SJSA1 (cell line): ENCODE results near the gene ZNF568. TPM values are rescaled to one million over a fixed set of nuclear protein-coding genes. Genes with fewer than 3 reads are reported as not detected.

Experiments used
- DNase-seq, 2 experiments: peaks; one replicate each; pipeline ENCODE4 v3.0.0-alpha.2; 2015 to 2020; ENCODE audit warnings: low spot score in 2 of 2, low read depth in 1 of 2
- H3K27ac ChIP-seq: fragments of 250-450 bp; sonication (Bioruptor Pico); 2 replicates; pipeline ENCODE4 v1.5.1; 2020; ENCODE audit warnings: mild to moderate bottlenecking, moderate library complexity
- H3K27me3 ChIP-seq: fragments of 250-450 bp; sonication (Bioruptor Pico); replicated peaks from 2 replicates; pipeline ENCODE4 v1.5.1; 2020; ENCODE audit warnings: mild to moderate bottlenecking, moderate library complexity
- H3K36me3 ChIP-seq: fragments of 250-450 bp; sonication (Bioruptor Pico); 2 replicates; pipeline ENCODE4 v1.5.1; 2020; ENCODE audit warnings: mild to moderate bottlenecking
- H3K4me1 ChIP-seq: fragments of 250-450 bp; sonication (Bioruptor Pico); replicated peaks from 2 replicates; pipeline ENCODE4 v1.6.1; 2021; ENCODE audit warnings: mild to moderate bottlenecking
- H3K4me3 ChIP-seq: fragments of 250-450 bp; sonication (Bioruptor Pico); 2 replicates; pipeline ENCODE4 v1.5.1; 2020; ENCODE audit warnings: mild to moderate bottlenecking
- H3K9me3 ChIP-seq: fragments of 250-450 bp; sonication (Bioruptor Pico); replicated peaks from 2 replicates; pipeline ENCODE4 v1.5.1; 2020; ENCODE audit warnings: mild to moderate bottlenecking
- total RNA-seq: library from RNA; depleted of rRNA; stranded (reverse); fragments of >200 nt; shearing (Covaris generic); gene quantifications from 2 replicates; pipeline ENCODE4 v1.2.3, GENCODE V29; 2014

The ZNF568 gene
- total RNA-seq, 1 experiment from 2014 or later: 0.47 TPM

DNA sequence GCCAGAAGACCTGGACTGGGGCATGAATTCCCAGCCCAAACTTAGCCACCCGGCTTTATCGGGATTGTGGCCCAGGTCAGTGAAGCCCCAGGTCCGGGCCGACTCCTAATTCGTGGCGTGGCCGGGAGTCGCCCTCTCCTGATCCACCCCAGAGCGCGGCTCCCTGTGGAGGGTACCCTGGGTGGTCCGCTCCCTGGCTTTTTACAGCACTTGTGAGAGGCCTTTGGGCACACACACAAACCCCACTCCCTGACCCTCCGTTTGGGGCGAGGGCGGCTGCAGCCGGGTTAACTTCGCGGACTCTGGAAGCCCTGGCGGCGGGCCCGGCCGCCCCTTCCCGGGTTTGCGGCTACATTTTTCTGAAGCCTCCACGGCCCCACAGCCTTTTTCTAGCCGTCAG is 56.4 kb downstream of the ZNF568 start:
- Histone ChIP-seq H3K9me3 (peaks cover 10% of the 10 kb centered on the region; the same call in 1 of the 2 replicates), H3K4me3 (no peak overlapping the region), H3K27ac (no peak overlapping the region), H3K27me3 (no peaks in the 10 kb centered on the region), H3K36me3 (no peaks in the 10 kb centered on the region), H3K4me1 (no peaks in the 10 kb centered on the region)
- DNase-seq: no peak

DNA sequence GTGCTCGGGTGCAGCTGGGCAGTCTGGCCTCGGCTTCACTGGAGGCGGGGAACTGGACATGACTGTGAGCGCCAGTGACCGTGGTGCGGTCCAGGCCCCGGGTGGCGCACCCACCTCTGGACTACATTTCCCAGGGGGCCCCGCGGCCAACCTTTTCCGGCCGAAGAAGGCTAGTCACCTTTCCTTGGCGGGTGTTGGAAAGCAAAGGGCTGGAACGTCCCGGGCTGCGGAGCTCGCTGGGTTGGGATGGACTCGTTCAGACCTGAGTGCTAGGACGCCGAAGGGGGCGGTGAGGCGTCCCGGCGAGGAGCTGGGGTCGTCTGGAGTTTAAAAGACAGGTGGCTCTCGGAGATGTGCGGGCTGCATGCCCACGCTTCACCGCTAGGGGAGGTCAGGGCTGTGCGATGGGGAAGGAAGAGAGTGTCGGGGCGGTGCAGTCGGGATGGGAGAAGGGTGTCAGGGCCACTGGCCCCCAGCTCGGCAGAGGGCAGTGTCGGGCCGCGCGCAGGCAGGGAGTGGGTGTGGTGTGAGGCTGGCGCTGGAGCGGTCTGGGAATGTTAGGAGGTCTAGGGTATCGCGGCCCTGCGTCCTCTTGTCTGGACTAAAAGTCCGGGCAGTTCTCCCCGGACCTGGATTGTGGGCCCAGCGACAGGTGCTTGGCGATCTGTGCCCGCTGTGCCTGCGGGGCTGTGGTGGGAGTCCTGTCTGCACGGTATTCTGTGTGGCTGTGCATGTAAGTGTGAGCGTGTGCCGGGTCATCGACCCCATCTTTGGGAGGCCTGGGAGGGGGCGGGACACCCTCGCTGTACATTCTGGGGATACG is 57.1 kb downstream of the ZNF568 start:
- Histone ChIP-seq H3K27me3 (no peaks in the 10 kb centered on the region), H3K4me3 (no peak overlapping the region), H3K27ac (no peak overlapping the region), H3K36me3 (no peaks in the 10 kb centered on the region), H3K4me1 (no peaks in the 10 kb centered on the region), H3K9me3 (peaks cover 8% of the 10 kb centered on the region; the same call in 1 of the 2 replicates)
- DNase-seq: no peak

DNA sequence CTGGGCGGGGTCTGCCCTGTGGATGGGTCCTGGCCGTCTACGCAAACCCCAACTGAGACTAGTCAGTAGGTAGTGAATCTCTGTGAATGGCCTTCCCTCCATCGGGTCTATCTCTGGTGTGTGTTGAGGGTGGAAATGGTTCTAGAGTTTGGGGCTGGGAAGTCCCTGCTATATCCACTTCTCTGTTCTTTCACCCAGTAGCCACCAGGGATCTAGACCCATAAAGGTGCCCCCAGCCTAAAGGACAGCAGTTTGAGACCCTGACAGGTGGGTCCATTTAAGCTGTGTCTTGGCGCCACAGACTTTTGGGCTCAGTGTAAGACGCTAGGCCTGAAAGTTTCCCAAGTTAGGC is 57.7 kb downstream of the ZNF568 start:
- DNase-seq: no peak
- no peak overlapping the region for H3K27ac ChIP-seq
- H3K36me3 ChIP-seq: no peaks in the 10 kb centered on the region
- H3K4me1 ChIP-seq: no peaks in the 10 kb centered on the region
- H3K27me3 ChIP-seq: no peaks in the 10 kb centered on the region
- H3K4me3 ChIP-seq: no peak overlapping the region
- H3K9me3 ChIP-seq: peaks cover 8% of the 10 kb centered on the region; the same call in 1 of the 2 replicates

DNA sequence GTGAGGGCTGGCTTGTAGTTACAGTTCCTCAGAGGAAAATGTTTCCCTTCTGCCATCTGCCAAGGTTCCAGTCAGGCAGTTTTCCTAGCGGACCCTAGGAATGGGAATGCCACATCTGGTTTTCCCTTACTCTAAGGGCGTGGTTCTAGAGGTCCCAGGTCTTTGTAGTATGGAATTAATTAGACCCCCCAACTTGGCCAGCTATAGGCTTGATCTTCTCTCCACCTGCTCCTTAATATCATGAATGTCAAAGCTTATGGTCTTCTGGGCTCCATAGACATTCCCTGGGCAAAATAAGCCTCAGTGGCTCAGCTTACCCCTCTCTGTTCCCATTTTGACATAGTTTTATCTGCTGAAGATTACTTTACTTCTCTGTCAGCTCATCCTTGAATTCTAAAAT is 70.0 kb downstream of the ZNF568 start:
- Histone ChIP-seq H3K27me3 (no peaks in the 10 kb centered on the region), H3K4me1 (no peaks in the 10 kb centered on the region), H3K27ac (no peak overlapping the region), H3K36me3 (no peaks in the 10 kb centered on the region), H3K9me3 (peaks cover 13% of the 10 kb centered on the region; the same call in 1 of the 2 replicates), H3K4me3 (no peak overlapping the region)
- no peak for DNase-seq

DNA sequence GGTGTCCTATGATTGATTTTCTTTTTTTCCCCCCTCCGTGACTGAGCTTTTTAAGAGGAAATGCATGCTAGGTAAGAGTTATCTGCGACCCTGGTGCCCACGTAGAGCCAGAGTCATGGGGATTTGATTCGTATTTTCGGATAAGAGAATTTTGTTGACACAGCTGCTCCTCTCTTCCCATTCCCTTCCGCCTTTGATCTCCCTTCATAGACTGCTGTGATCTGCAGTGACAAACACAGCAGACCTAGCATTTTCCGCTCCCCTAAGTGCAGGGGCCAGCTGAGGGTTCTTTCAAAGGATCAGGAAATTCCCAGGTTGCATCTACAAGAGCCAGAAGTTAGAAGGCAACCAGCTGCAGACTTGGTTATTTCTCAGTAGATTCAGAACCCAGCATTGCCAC is 70.5 kb downstream of the ZNF568 start:
- Histone ChIP-seq H3K27me3 (no peaks in the 10 kb centered on the region), H3K36me3 (no peaks in the 10 kb centered on the region), H3K4me1 (no peaks in the 10 kb centered on the region), H3K27ac (no peak overlapping the region), H3K4me3 (no peak overlapping the region), H3K9me3 (peaks cover 13% of the 10 kb centered on the region; the same call in 1 of the 2 replicates)
- DNase-seq: no peak

DNA sequence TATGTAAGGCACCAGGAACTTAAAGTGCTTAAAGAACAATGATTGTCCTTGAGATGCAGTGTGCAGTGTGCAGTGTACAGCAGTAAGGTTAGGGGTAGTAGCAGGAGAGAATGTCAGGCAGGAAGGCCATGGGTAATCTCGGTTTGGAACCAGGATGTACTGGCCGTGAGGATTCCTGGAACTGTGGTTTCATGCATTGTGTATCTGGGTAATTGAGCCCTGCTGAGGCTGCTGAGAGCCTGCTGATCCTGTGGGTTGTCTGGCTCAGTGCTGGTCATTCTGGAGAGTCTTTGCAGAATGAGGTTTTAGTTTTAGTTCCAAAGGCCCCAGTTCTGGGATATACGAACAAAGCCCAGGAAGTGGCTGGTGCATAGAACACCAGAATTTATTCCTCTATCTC is 71.0 kb downstream of the ZNF568 start:
- H3K4me1 ChIP-seq: no peaks in the 10 kb centered on the region
- no peak for DNase-seq
- peaks cover 13% of the 10 kb centered on the region; the same call in 1 of the 2 replicates for H3K9me3 ChIP-seq
- no peaks in the 10 kb centered on the region for H3K36me3 ChIP-seq
- no peaks in the 10 kb centered on the region for H3K27me3 ChIP-seq
- H3K4me3 ChIP-seq: no peak overlapping the region
- H3K27ac ChIP-seq: no peak overlapping the region

DNA sequence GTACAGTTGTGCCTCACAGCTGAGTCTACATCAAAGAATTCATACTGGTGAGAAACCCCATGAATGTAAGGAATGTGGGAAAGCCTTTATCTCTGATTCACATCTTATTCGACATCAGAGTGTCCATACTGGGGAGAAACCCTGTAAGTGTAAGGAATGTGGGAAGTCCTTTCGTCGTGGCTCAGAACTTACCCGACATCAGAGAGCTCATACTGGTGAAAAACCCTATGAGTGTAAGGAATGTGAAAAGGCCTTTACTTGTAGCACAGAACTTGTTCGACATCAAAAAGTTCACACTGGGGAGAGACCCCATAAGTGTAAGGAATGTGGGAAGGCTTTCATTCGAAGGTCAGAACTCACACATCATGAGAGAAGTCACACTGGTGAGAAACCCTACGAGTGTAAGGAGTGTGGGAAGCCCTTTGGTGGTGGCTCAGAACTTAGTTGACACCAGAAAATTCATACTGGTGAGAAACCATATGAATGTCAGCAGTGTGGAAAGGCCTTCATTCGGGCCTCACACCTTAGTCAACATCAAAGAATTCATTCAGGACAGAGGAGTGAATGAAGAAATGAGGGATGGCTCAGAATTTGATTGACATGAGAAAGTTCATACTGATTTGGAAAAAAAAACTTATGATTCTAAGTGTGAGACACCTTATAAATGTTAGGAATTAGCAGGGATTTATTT is 81.2 kb downstream of the ZNF568 start:
- H3K4me1 ChIP-seq: no peaks in the 10 kb centered on the region
- H3K4me3 ChIP-seq: no peak overlapping the region
- DNase-seq: no peak
- no peak overlapping the region for H3K27ac ChIP-seq
- H3K36me3 ChIP-seq: no peaks in the 10 kb centered on the region
- peaks cover 8% of the 10 kb centered on the region for H3K9me3 ChIP-seq
- H3K27me3 ChIP-seq: no peaks in the 10 kb centered on the region

DNA sequence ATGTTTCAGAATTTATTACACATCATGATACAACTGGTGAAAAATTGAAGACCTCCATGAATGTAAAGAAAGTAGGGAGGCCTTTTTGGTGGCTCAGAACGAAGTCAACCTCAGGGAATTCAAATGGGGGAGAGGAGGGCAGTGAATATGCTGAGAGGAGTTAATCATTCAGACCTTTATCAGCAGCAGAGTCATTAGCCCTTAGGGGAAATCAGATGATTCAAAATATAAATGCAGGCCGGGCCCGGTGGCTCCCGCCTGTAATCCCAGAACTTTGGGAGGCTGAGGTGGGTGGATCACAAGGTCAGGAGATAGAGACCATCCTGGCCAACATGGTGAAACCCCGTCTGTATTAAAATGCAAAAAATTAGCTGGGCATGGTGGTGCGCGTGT is 81.7 kb downstream of the ZNF568 start:
- H3K27ac ChIP-seq: no peak overlapping the region
- no peaks in the 10 kb centered on the region for H3K4me1 ChIP-seq
- no peaks in the 10 kb centered on the region for H3K36me3 ChIP-seq
- H3K4me3 ChIP-seq: no peak overlapping the region
- H3K9me3 ChIP-seq: peaks cover 4% of the 10 kb centered on the region
- H3K27me3 ChIP-seq: no peaks in the 10 kb centered on the region
- no peak for DNase-seq

DNA sequence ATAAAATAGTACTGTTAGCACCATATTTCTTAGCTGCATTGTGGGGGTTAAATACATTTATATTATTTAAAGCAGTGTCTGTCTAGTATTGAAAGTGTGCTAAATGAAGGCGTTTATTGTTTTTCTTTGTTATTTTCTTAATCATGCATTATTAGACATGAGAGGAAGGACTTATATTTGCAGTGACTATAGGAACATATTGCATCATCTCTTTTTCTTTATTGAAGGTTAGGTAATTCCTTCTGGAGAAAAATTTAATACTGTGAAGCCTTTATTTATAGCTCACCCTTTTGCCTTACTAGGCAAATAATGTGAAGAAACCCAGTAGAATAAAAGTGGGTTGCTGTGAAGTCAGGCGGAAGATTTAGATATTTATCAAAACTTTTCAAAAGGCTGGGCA is 83.2 kb downstream of the ZNF568 start:
- no peaks in the 10 kb centered on the region for H3K4me1 ChIP-seq
- H3K4me3 ChIP-seq: no peak overlapping the region
- no peaks in the 10 kb centered on the region for H3K27me3 ChIP-seq
- DNase-seq: no peak
- H3K36me3 ChIP-seq: no peaks in the 10 kb centered on the region
- peaks cover 6% of the 10 kb centered on the region for H3K9me3 ChIP-seq
- no peak overlapping the region for H3K27ac ChIP-seq

DNA sequence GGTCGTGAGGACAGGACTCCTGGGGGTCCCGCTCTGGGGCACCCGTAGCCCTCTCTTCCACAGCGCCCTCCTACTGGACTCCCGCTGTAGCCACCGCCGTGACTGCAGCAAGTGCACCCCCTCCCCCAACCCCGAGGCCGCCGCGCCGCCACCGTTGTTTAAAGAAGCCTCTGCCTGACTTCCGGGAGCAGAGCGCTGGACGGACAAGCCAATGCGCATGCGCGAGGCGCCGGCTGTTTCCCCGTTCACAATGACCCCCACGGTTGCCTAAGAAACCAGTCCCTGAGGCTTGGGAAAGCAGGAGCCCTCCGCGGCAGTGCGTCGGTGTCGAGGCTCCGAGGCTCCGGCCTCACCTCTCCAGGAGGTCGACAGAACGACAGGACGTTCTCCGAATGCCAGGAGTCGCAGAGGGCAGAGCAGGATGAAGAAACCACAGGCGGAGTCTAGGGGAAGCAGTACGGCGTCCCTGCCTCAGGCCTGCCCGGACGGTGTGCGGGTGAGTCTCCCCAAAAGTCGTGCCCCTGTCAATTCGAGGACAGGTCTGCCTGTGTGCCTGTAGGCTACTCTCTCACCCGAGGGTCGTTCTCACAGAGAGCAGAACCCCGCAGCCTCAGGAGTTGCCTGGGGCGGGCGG is 91.6 kb downstream of the ZNF568 start:
- Histone ChIP-seq H3K27ac (no peak overlapping the region), H3K4me3 (no peak overlapping the region), H3K27me3 (no peaks in the 10 kb centered on the region), H3K4me1 (no peaks in the 10 kb centered on the region), H3K36me3 (no peaks in the 10 kb centered on the region), H3K9me3 (peaks cover 16% of the 10 kb centered on the region; the same call in 1 of the 2 replicates)
- no peak for DNase-seq

DNA sequence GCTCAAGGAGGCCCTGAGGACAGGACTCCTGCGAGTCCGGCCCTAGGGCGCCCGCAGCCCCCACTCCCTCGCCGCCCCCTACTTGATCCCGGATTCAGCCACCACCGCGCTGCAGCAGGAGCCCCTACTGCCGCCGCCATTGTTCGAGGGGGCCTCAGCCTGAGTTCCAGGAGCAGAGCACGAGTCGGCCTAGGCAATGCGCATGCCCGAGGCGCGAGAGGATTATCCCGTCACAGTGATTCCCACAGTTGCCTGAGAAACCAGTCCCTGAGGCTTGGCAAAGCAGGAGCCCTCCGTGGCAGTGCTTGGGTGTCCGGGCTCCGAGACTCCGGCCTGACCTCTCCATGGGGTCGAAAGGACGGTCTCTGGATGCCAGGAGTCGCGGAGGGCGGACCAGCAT is 93.7 kb downstream of the ZNF568 start:
- Histone ChIP-seq H3K4me1 (no peaks in the 10 kb centered on the region), H3K9me3 (peaks cover 25% of the 10 kb centered on the region)
- DNase-seq: no peak

DNA sequence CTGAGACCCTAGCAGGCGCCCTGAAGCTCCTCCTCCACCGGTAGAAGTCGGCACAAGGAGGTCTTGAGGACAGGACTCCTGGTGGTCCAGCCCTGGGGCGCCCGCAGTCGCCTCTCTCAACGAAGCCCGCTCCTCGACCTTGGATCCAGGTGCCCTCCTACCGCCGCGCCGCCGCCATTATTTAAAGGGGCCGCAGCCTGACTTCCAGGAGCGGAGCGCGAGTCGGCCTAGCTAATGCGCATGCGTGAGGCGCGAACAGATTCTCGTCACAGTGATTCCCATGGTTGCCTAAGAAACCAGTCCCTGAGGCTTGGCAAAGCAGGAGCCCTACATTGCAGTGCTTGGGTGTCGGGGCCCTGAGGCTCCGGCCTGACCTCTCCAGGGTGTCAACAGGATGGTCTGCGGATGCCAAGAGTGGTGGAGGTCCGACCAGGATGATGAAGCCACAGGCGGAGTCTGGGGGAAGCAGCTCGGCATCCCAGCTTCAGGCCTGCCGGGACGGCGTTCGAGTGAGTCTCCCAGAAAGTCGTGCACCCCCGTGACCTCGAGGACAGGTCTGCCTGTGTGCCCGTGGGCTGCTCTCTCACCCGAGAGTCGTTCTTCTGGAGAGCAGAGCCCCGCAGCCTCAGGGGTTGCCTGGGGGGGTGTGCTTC is 96.1 kb downstream of the ZNF568 start:
- H3K36me3 ChIP-seq: no peaks in the 10 kb centered on the region
- H3K9me3 ChIP-seq: peaks cover 35% of the 10 kb centered on the region
- no peaks in the 10 kb centered on the region for H3K4me1 ChIP-seq
- H3K27ac ChIP-seq: no peak overlapping the region
- H3K27me3 ChIP-seq: no peaks in the 10 kb centered on the region
- no peak for DNase-seq
- no peak overlapping the region for H3K4me3 ChIP-seq

More for the DNA sequence above, 93.7 kb downstream of the ZNF568 start:
- H3K36me3 ChIP-seq: no peaks in the 10 kb centered on the region
- H3K27ac ChIP-seq: no peak overlapping the region
- no peaks in the 10 kb centered on the region for H3K27me3 ChIP-seq
- H3K4me3 ChIP-seq: no peak overlapping the region

DNA sequence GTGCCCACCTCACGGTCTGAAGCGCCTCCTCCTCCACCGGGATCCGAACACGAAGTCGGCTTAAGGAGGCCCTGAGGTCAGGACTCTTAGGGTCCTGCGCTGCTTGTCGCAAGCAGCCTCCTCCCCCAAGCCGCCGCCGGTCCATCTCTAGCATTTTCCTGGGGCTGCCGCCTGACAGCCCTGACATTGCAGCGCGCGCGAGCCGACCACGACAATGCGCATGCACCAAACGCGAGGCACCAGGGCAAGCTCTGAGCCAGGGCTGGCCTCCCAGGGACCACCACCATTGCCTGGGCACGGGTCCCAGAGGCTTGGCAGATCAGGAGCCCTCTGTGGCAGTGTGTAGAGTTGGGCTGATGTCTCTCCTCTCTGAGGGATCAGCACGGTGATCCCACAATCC is 98.3 kb downstream of the ZNF568 start:
- H3K4me1 ChIP-seq: no peaks in the 10 kb centered on the region
- DNase-seq: no peak
- H3K27me3 ChIP-seq: no peaks in the 10 kb centered on the region
- H3K27ac ChIP-seq: no peak overlapping the region
- no peaks in the 10 kb centered on the region for H3K36me3 ChIP-seq
- peaks cover 34% of the 10 kb centered on the region for H3K9me3 ChIP-seq
- no peak overlapping the region for H3K4me3 ChIP-seq

DNA sequence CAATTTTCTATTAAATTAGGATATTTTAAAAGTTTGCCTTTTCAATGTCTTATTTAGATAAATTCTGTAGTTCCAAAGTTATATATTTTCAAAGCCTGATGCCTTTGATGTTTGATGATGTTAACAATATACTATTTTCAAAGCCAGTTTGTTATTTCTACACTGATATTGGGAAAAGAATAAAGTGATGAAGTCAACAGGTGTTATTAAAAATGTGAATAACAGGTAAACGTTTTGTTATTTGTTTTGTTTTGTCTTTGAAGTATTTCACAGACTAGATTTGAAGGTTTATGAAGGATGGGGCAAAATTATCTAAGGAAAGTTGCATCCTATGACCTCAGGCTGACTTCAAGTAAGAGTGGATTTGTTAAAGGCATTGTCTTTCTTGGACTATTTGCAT is 129.0 kb downstream of the ZNF568 start:
- Histone ChIP-seq H3K27me3 (no peaks in the 10 kb centered on the region), H3K27ac (no peak overlapping the region), H3K4me3 (no peak overlapping the region), H3K4me1 (no peaks in the 10 kb centered on the region), H3K36me3 (no peaks in the 10 kb centered on the region), H3K9me3 (no peaks in the 10 kb centered on the region)
- DNase-seq: no peak
